IPS DF 4.7 (cell line): Measurements from ENCODE around the gene SHC1.

Experiments
- DNase-seq: peaks from one replicate; pipeline ENCODE4 v3.0.0-alpha.2; 2013; ENCODE audit warnings: low spot score; ENCODE audit errors: extremely low read depth

The SHC1 gene

GRCh38 chr1:154970631-154971340 lies at the start of gene SHC1:
Gene SHC1 (minus strand): TSS chr1:154970747. CDS start chr1:154970526, 221 bp downstream.
- DNase-seq = no peak

GRCh38 chr1:155019377-155020245 lies 49.1 kb upstream of the SHC1 start:
- DNase-seq = no peak

DNA sequence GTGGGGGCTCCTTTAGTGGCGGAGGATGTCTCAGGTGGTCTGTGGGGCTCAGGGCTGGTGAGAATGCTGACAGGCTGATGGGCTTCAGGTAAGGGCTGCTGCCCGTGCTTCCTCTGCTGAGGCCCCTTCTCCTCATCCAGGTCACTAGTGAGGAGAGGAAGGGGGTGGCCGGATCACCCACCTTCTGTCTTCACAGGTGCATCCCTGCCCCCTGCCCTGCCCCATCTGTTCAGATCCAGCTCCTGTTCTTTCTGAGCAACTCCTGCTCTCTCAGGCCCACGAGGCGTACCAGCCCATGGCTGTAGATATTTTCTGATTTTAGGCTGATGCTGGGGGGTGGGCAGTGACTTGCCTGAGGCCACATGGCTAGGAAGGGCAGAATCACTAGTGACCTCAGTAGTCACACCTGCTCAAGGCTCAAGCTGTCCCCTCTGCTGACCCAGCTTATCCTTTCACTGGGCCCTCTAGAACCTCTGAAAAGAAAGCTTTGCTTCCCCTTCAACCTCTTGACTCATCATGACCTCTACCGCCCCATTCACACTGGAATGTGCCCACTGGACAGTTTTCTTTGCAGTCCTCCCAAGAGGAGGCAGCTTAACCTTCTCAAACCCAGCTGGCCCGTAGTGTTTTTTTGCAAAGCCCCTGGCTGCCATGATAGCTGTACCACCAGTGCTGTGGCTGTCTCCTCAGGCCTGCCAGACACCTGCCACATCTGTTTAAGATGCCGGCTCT lies 48.2 kb upstream of the SHC1 start:
- no peak for DNase-seq

GRCh38 chr1:155017946-155018316 lies 47.4 kb upstream of the SHC1 start:
- DNase-seq = no peak

DNA sequence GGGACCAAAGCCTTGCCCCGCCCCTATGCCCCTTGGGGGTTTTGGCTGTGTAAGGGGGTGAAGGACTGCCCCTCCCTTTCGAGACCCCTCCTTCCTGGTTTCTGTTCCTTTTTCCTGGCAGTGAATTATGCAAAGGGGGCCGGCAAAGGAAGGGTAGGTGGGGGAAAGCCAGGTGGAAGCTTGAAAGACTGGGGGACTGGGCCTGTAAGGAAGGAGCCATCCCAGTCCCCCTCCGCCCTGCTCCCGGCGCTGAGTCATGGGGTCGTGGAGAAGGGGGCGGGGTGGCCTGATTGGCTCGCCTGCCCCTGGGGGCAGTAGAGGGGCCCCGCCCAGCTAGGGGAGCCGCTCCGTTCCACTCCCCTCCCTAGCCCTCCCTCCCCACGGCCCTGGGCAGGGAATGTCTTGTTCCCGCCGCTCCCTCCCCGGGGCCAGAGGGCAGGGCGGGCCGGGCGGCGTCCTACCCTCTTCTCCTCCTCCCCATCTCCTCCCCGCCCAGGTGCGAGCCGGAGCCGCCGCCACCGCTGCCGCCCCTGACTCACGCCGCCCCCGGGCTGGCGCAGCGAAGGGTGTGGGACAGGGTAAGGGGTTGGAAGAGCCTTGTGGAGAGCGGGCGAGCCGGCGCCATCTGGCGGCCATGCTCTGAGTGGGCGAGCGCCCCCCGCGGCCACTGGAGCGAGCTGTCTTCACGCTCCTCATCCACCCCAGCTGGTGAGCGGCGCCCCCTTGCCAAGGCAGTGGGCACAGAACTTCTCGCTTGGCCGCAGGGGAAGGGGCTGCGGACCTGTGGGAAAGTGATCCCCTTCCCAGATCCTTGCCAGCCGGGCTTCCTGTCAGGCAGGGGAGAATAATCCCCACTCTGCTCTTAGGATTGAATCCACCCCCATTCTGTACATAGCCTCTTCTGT lies 46.7 kb upstream of the SHC1 start:
- no peak for DNase-seq

DNA sequence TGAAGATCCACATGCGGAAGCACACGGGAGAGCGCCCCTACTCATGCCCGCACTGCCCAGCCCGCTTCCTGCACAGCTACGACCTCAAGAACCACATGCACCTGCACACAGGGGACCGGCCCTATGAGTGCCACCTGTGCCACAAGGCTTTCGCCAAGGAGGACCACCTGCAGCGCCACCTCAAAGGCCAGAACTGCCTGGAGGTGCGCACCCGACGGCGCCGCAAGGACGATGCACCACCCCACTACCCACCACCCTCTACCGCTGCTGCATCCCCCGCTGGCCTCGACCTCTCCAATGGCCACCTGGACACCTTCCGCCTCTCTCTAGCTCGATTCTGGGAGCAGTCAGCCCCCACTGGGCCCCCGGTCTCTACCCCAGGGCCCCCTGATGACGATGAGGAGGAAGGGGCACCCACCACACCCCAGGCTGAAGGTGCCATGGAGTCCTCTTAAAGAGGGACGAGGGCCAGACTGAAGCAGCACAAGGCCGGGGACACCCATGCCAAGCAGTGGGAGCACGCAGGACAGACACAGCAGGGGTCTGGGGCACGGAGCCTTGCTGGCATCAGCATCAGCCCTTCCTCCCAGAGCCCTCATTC lies 45.8 kb upstream of the SHC1 start:
- DNase-seq = no peak

GRCh38 chr1:155015527-155016230 lies 45.1 kb upstream of the SHC1 start:
- DNase-seq = no peak

DNA sequence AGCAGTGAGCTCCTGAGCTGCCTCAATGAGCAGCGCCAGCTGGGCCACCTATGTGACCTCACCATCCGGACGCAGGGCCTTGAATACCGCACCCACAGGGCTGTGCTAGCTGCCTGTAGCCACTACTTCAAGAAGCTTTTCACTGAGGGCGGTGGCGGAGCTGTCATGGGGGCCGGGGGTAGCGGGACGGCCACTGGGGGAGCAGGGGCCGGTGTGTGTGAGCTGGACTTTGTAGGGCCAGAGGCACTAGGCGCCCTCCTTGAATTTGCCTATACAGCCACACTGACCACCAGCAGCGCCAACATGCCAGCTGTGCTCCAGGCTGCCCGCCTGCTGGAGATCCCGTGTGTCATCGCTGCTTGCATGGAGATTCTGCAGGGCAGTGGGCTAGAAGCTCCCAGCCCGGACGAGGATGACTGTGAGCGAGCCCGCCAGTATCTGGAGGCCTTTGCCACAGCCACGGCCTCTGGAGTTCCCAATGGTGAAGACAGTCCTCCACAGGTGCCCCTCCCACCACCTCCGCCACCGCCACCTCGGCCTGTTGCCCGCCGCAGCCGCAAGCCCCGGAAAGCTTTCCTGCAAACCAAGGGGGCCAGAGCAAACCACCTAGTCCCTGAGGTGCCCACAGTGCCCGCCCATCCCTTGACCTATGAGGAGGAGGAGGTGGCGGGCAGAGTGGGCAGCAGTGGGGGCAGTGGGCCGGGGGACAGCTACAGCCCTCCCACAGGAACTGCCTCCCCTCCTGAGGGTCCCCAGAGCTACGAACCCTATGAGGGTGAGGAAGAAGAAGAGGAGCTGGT lies 44.4 kb upstream of the SHC1 start:
- DNase-seq = no peak

DNA sequence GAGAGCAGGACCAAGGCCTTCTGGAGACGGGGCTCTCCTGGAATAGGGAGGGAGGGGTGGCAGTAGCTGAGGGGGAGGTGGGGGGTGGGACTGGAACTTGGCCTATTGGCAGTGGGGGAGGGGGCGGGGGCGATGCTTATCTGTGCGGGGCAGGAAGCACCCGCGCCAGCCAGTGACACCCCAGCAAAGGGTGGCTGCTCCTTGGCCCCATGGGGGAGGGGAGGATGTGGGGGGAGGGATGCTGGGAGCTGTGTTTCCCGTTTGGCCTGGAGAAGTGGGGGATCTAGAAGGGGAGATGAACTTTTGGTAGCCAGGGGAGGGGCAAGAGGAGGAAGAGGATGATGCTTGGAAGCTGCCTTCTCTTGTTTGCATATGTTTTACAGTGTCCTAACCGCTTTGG lies 43.1 kb upstream of the SHC1 start:
- no peak for DNase-seq

GRCh38 chr1:155012776-155013602 lies 42.4 kb upstream of the SHC1 start:
- no peak for DNase-seq

- no peak for DNase-seq
These were observed 41.5 kb upstream of the SHC1 start for GRCh38 chr1:155012026-155012546.

DNA sequence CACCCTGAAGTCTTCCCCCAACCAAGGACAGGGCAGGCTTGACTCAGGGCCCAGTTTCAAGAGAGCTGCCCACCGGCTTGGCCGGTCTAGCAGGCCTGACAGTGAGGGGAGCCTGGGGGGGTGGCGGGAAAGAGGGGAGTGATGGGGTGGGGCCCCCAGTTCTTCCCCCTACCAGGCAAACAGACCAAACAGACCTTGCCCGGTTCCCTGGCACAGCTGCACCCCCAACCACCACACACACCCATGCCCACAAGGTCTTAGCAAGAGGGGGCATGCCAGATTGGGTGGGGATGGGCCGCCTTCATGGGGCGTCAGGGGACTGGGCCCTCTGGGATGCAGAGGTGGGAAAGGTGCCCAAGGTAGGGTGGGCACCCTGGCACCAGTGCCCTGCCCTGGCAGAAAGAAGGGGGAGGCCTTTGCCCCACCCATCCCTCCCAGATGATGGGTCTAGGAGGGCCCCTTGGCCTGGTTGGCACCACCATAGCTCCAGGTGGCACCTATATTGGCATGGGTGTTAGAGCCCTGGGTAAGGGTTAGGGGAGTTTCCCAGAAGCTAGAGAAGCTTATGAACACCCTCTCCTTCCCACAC lies 41.0 kb upstream of the SHC1 start:
- DNase-seq = no peak

DNA sequence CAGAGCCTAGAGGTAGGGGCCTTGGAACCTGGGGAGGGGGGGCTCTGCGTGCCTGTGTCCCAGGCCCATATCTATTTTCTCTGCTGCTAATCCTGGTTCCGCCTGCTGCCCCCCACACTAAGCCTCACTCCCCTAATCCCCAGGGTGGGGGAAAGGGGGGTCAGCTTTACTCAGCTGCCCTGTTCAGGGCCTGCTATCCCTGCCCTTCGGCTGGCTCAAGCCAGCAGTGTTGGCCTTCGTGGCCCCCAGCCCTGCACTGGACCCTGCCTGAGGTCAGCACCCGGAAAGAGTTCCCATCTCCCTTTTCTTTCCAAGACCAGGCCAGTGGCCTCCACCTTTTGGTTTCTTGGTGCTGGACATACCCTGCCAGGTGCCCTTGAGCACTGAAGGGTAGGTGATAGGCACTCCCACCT lies 40.5 kb upstream of the SHC1 start:
- DNase-seq = no peak

DNA sequence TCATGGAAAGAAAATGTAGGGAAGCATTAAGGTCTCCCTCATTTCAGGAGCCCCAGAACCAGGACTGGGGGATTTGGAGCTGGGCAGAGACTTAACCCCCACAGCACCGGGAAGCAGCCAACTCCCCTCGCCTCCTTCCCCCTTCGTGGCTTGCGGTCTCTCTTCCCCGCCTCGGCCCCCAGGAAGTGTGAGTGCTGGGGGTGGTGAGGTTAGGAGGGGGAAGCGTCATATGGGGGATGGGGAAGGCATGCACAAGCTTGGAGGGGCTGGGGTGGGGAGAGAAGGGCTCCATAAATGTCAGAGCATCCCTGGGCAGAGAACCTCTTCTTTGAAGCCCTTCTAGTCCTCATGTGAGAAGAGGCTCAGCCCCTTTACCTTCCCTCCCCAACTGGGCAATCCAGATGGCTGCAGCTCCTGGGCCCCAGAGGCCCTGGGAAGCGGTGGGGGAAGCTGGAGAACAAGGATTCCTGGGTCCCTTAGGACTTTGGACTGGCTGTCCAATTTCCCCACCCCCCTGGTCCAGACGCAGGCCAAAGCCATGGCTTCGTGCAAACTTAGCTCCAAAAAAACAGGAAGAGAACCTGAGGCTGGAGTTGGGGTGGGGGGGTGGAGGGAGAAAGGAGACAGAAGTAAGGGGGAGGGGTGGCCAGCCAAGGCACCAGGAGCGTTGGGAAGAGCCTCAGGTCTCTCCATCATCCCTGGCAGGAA lies 39.8 kb upstream of the SHC1 start:
- DNase-seq = no peak

DNA sequence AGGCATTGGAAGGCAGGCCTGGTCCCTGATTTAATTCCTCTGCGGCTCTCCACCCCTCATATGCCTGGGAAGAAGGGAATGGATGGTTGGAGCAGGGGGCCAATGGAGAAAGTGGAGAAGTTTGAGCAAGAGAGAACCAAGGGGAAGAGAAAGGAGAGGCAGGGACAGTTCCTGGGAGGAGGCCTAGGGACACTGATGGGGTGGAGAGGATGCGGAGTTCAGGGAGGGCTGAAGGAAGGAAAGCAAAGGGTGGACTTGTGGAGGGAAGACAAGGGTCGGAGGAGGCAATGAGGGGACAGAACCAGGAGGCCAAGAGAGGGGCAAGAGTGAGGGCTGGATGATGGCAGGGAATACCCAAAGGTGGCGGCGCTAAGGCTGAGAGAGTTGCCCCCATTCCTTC lies 39.2 kb upstream of the SHC1 start:
- DNase-seq = no peak

- DNase-seq = no peak
These were observed 38.7 kb upstream of the SHC1 start for GRCh38 chr1:155009221-155009711.
